CD4-positive, alpha-beta T cell treated with Interleukin-21 for 1 hour (primary cell): ENCODE measurements around the gene TP53INP2.
"Not testable (repeated sequence)": the region's sequence is repeated elsewhere in the genome, so short reads cannot be mapped to it uniquely, and the experiment has no call there.

Source experiments
- DNase-seq: peaks from one replicate; pipeline ENCODE4 v3.0.0-alpha.2; 2020

TP53INP2 gene

DNA sequence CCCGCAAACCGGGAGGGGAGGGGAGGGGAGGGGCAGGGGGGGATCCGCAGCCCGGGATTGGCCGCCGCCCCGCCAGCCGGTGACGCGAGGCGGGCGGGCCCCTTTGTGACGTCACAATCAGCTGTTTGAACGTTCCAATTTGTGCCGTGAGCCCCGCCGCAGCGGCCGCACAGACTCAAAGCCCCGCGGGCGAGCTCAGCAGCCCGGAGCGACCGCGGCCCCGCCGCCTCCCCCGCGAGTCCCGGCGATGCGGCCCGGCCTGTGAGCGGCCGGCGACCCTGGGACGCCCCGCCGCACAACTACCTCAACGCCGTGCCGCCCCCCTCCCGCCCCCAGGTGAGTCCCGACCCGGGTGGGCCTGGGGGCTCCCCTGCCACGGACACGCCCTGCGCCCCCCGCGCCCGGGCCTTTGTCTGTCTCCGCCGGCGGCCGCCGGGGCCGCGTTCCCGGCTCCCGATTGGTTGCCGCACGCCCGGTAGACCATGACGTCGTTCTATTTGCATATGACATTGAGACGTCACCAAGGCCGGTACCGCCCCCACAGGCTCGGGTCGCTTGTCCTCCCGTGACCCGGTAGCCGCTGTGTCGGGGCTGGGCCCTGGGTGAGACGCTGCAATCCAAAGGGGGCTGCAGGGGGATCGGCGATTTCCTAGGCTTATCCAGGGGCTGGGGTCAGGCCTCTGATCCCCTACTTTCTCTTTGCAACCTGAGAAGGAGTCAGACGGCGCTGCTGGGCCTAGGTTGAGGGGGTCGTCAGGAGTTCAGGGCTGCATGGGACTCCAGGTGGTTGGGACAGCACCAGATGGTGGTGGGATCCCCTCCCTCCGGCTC lies at the start of gene TP53INP2:
Gene TP53INP2, plus strand, starts transcription at position 168 of the 831 bp plus-strand sequence. CDS start 4,396 bp downstream, outside the sequence.
- peak; percentile 93 for DNase-seq

- DNase-seq: not testable (repeated sequence)
These were observed 45.5 kb upstream of the TP53INP2 start for GRCh38 chr20:34658654-34659053.

GRCh38 chr20:34661811-34662210 lies 42.3 kb upstream of the TP53INP2 start:
- not testable (repeated sequence) for DNase-seq

DNA sequence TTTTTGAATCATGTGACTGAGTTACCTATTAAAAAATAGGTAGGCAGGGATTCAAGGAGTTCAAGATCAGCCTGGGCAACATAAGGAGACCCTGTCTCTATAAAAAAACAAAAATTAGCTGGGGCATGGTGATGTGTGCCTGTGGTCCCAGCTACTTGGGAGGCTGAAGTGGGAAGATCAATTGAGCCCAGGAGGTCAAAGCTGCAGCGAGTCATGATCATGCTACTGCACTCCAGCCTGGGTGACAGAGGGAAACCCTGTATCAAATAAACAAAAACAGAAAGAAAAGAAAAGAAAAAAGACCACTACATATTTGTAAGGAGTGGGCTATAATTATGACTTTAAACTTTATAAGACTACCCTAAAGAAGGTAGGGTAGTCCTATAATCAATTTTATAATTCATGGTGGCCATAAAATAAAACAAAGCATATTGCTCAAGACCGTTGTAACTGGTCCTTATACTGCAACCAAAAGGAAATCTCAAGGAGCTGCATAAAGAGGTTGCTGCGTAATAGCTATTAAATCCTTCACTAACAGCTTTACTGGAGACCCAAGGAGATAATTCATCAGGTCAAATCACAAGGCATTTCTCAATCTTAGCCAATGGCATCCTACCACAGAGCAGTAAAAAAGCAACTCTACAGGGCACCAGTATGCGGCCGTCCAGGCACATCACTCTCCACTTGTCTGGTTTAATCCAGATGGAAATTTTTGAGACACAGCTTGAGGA lies 40.8 kb upstream of the TP53INP2 start:
- no peak for DNase-seq

DNA sequence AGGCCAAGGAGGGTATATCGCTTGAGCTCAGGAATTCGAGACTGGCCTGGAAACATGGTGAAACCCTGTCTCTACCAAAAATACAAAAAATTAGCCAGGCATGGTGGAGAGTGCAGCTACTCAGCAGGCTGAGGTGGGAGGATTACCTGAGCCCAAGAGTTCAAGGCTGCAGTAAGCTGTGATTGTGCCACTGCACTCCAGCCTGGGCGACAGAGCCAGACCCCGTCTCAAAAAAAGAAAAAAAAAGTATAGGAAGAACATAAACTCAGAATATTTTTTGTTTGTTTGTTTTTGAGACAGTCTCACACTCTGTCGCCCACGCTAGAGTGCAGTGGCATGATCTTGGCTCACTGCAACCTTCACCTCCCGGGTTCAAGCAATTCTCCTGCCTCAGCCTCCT lies 39.4 kb upstream of the TP53INP2 start:
- not testable (repeated sequence) for DNase-seq

DNA sequence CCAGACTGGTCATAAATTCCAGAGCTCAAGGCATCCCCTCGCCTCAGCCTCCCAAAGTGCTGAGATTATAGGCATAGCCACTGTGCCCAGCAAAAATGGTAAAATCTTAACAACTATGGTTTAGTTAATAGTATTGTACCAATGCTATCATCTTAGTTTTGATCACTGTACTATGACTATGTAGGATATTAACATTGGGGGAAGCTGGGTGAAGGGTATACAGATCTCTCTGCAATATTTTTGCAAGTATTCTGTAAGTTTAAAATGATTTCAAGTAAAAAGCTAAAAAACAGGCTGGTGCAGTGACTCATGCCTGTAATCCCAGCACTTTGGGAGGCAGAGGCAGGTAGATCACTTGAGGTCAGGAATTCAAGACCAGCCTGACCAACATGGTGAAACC lies 35.0 kb upstream of the TP53INP2 start:
- no peak for DNase-seq

DNA sequence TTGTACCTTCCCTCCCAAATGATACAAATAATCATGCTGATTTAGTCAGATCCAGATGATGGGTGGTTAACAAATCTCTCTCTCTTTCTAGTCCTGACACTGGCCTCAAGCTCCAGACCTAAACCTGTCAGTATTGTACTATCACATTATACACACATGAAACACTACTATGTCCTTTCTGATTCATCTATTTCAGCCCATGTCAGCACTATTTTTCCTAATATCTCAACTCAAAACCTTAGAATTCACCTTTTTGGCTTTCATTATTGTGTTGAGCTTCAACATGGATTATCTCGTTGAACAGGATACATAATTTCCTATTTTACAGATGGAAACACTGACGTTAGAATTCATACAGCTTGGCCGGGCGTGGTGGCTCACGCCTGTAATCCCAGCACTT lies 30.7 kb upstream of the TP53INP2 start:
- no peak for DNase-seq

DNA sequence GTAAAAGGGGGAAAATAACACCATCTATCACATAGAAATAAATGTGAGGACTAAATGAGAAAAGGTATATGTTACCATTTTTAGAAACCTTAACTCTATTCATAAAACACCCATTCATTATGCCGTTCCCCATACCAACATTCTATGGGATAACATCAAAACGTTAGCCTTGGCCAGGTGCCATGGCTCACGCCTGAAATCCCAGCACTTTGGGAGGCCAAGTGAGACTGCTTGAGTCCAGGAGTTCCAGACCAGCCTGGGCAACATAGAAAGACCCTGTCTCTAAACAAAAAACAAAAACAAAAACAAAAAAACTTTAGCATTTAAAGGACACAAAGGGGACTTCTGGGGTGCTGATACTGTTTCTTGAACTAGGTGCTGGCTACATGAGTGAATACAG lies 28.6 kb upstream of the TP53INP2 start:
- no peak for DNase-seq

- DNase-seq: no peak
These were observed 28.0 kb upstream of the TP53INP2 start for GRCh38 chr20:34675993-34676641.

- peak; percentile 96 for DNase-seq
These were observed 27.3 kb upstream of the TP53INP2 start, which contains the start of gene PIGU for GRCh38 chr20:34676642-34677373. Gene PIGU, minus strand, starts transcription at chr20:34677092. Its CDS starts 7 bp downstream, at chr20:34677085.

GRCh38 chr20:34680586-34681175 lies 23.5 kb upstream of the TP53INP2 start:
- no peak for DNase-seq

GRCh38 chr20:34683667-34684066 lies 20.5 kb upstream of the TP53INP2 start:
- DNase-seq: no peak

- DNase-seq: no peak
These were observed 14.7 kb upstream of the TP53INP2 start for GRCh38 chr20:34689486-34689885.

DNA sequence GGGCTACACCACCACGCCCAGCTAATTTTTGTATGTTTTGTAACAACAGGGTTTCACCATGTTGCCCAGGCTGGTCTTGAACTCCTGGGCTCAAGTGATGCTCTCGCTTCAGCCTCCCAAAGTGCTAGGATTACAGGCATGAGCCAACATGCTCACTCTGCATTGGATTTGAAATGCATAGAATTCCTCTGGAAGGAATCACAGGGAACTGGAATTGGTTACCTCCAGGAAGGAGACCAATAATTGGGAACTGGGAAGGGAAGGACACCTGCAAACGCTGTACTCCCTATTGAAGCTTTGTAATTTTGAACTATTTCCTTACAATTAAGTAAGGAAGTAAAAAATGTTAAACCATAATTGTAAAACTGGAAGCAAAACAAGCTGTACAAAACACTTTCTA lies 12.3 kb upstream of the TP53INP2 start:
- DNase-seq: no peak

DNA sequence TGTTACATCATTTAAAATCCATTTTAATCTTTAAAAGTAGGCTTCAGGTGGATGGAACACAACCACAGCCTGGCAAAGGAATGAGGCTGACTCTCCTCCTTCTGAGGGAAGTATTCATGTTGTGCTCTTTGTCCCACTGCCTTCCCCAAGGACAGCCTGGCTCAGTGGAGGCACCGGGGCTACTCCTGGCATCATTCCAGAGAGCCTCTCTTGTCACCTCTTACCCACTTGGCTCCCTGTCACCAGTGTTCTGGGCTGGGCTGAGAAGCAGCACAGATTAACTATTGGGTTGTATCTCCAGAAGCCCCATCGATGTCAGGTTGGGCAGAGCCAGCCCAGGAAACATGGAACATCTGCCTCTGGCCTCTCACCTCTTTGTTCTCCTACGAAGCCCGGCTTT lies 10.7 kb upstream of the TP53INP2 start:
- DNase-seq: no peak

DNA sequence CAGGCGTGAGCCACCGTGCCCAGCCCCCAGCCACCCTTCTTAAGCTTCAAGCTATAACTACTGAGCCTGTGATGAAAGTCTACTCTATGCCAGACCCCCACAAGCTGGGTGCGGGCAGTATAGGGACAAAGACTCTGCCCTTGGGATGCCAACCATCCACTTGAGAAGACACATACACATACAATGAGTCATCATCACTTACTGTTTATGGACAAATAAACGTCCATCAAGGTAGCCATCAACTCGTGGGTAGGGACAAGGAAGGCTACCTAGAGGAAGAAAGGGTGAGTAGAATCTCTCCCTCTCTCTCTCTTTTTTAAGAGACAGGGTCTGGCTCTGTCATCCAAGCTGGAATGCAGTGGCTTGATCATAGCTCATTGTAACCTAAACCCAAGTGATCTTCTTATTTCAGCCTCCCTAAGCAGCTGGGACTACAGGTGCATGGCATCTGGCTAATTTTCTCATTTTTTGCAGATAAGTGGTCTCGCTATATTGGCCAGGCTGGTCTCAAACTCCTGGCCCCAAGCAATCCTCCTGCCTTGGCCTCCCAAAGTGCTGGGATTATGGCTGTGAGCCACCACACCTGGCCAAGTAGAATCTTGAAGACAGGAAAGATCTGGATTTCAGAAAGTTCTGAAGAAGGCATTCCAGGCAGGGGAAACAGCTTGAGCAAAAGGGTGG lies 2.6 kb upstream of the TP53INP2 start:
- DNase-seq: no peak

DNA sequence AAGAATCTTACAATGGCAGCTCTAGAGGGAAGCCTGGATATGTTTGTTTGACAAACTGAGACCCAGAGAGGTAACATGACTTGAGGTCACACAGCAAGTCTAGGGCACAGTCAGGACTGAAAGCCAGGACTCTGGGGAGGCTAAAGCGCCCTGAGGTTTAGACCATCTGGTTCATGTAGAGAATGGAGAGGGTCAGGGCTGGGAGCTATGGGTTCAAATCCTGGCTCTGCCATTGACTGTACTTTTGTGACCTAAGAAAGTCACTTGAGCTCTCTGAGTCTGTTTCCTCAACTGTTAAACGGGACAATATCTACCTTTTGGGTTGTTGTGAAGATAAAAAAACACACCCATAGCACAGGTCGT lies 1.1 kb upstream of the TP53INP2 start:
- no peak for DNase-seq

- DNase-seq: peak; percentile 19
These were observed 544 bp upstream of the TP53INP2 start for GRCh38 chr20:34703424-34704176.

DNA sequence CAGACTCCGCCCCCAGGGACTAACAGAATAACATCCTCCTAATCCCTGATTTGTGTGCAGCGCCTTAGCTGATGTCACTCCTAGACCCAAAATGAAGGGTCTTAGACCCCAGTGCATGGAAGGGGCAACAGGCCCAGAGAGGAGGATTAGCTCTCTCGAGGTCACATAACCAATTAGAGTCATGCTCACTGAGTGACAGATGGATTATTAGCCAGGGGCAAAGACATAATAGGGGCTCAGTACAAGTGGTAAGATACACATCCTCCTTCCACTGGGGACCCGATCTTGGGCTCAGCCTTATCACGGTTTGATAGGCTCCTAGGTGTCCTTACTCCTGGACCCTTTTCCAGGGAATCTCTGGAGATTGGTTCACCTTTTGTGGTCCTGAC lies 858 bp downstream of the TP53INP2 start:
- no peak for DNase-seq

GRCh38 chr20:34705397-34706301 lies 1.5 kb downstream of the TP53INP2 start:
- DNase-seq: peak; percentile 19
